SK-N-SH treated with all-trans-retinoic acid at 6 μM for 48 hours (cell line): ENCODE measurements around the gene PTPRF.

ENCODE experiments used
- ATAC-seq: fragments of 200-7000 bp; cut with Tn5 transposase; 3 replicates; pipeline ENCODE4 v1.9.1; 2020; ENCODE audit warnings: mild to moderate bottlenecking, moderate library complexity
- ARNTL ChIP-seq: fragments of 450-650 bp; formaldehyde crosslinking; IDR thresholded peaks from 2 replicates; pipeline ENCODE4 v1.5.0; 2020; ENCODE audit warnings: low read depth, mild to moderate bottlenecking, moderate library complexity, borderline replicate concordance
- BACH2 ChIP-seq: fragments of 250-450 bp; sonication (Bioruptor Pico); IDR thresholded peaks from 2 replicates; pipeline ENCODE4 v1.9.0; 2021; ENCODE audit warnings: mild to moderate bottlenecking, borderline replicate concordance
- CSDC2 ChIP-seq: fragments of 250-450 bp; sonication (Bioruptor Pico); IDR thresholded peaks from 2 replicates; pipeline ENCODE4 v1.5.0; 2020; ENCODE audit warnings: mild to moderate bottlenecking, moderate library complexity
- ESRRG ChIP-seq: fragments of 250-450 bp; sonication (Bioruptor Pico); IDR thresholded peaks from 2 replicates; pipeline ENCODE4 v1.6.1; 2021; ENCODE audit warnings: mild to moderate bottlenecking
- GLIS3 ChIP-seq: fragments of 250-450 bp; sonication (Bioruptor Pico); IDR thresholded peaks from 2 replicates; pipeline ENCODE4 v1.5.0; 2020; ENCODE audit warnings: mild to moderate bottlenecking, moderate library complexity
- ISL1 ChIP-seq: fragments of 250-450 bp; sonication (Bioruptor Pico); IDR thresholded peaks from 2 replicates; pipeline ENCODE4 v2.1.2; 2022; ENCODE audit warnings: mild to moderate bottlenecking, moderate library complexity
- OSR1 ChIP-seq: fragments of 250-450 bp; sonication (Bioruptor Pico); IDR thresholded peaks from 2 replicates; pipeline ENCODE4 v1.8.0; 2022; ENCODE audit warnings: moderate library complexity, mild to moderate bottlenecking, inconsistent platforms
- PPARA ChIP-seq: fragments of 250-450 bp; sonication (Bioruptor Pico); IDR thresholded peaks from 2 replicates; pipeline ENCODE4 v1.5.0; 2020; ENCODE audit warnings: mild to moderate bottlenecking, borderline replicate concordance
- RARB ChIP-seq: fragments of 250-450 bp; sonication (Bioruptor Pico); IDR thresholded peaks from 2 replicates; pipeline ENCODE4 v1.8.0; 2021; ENCODE audit warnings: mild to moderate bottlenecking, moderate library complexity
- TCF4 ChIP-seq: fragments of 250-450 bp; sonication (Bioruptor Pico); IDR thresholded peaks from 2 replicates; pipeline ENCODE4 v1.8.0; 2021; ENCODE audit warnings: mild to moderate bottlenecking, moderate library complexity, borderline replicate concordance
- TOX ChIP-seq: fragments of 250-450 bp; sonication (Bioruptor Pico); IDR thresholded peaks from 2 replicates; pipeline ENCODE4 v1.8.0; 2021; ENCODE audit warnings: mild to moderate bottlenecking, moderate library complexity, borderline replicate concordance
- ZC3H10 ChIP-seq: fragments of 250-450 bp; sonication (Bioruptor Pico); IDR thresholded peaks from 2 replicates; pipeline ENCODE4 v1.5.1; 2021; ENCODE audit warnings: mild to moderate bottlenecking, moderate library complexity
- ZFP3 ChIP-seq: fragments of 250-450 bp; sonication (Bioruptor Pico); IDR thresholded peaks from 2 replicates; pipeline ENCODE4 v1.5.0; 2020; ENCODE audit warnings: mild to moderate bottlenecking, moderate library complexity
- ZFP30 ChIP-seq: fragments of 450-650 bp; formaldehyde crosslinking; IDR thresholded peaks from 2 replicates; pipeline ENCODE4 v1.5.0; 2022; ENCODE audit warnings: mild to moderate bottlenecking, moderate library complexity
- ZNF565 ChIP-seq: fragments of 450-650 bp; formaldehyde crosslinking; conservative IDR thresholded peaks from 2 replicates; pipeline ENCODE4 v1.5.0; 2020; ENCODE audit warnings: low read depth, mild to moderate bottlenecking, moderate library complexity
- ZNF70 ChIP-seq: fragments of 450-650 bp; formaldehyde crosslinking; IDR thresholded peaks from 2 replicates; pipeline ENCODE4 v1.5.0; 2020; ENCODE audit warnings: mild to moderate bottlenecking, moderate library complexity
- ZNF8 ChIP-seq: fragments of 450-650 bp; formaldehyde crosslinking; IDR thresholded peaks from 2 replicates; pipeline ENCODE4 v1.5.0; 2020; ENCODE audit warnings: mild to moderate bottlenecking, moderate library complexity
- TF ChIP-seq, protein P1 (sequence below): fragments of 250-450 bp; sonication (Bioruptor Pico); IDR thresholded peaks from 2 replicates; pipeline ENCODE4 v1.8.0; 2020; ENCODE audit warnings: mild to moderate bottlenecking, moderate library complexity, borderline replicate concordance
- TF ChIP-seq, protein P2 (sequence below): fragments of 250-450 bp; sonication (Bioruptor Pico); IDR thresholded peaks from 2 replicates; pipeline ENCODE4 v1.5.1; 2020; ENCODE audit warnings: low read depth, mild to moderate bottlenecking, moderate library complexity
- TF ChIP-seq, protein P3 (sequence below): fragments of 250-450 bp; sonication (Bioruptor Pico); IDR thresholded peaks from 2 replicates; pipeline ENCODE4 v1.8.0; 2021; ENCODE audit warnings: low read depth, mild to moderate bottlenecking, moderate library complexity, borderline replicate concordance
- TF ChIP-seq, protein P4 (sequence below): fragments of 250-450 bp; sonication (Bioruptor Pico); IDR thresholded peaks from 2 replicates; pipeline ENCODE4 v1.5.1; 2021; ENCODE audit warnings: mild to moderate bottlenecking, moderate library complexity
- TF ChIP-seq, protein P5 (sequence below): fragments of 250-450 bp; sonication (Bioruptor Pico); IDR thresholded peaks from 2 replicates; pipeline ENCODE4 v1.5.0; 2020; ENCODE audit warnings: mild to moderate bottlenecking, moderate library complexity

The PTPRF gene

DNA sequence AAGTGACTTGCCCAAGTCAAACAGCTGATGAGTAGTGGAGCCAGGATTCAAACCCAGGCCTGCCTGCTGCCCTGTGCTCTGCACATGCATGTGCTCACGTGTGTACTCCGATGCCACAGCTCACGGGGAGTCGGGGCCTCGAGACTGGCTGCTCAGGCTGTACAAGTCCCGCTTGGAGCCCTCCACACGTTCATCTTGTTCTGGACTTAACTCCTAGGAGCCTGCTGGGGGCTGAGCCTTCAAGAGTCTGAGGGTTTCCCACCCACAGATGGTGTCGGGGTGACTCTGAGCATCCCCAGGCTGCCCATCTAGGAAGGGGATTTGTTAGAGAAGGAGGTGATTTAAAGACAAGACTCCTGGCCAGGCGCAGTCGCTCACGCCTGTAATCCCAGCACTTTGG is 83.5 kb downstream of the PTPRF start:
- TF ChIP-seq, protein P1, sequence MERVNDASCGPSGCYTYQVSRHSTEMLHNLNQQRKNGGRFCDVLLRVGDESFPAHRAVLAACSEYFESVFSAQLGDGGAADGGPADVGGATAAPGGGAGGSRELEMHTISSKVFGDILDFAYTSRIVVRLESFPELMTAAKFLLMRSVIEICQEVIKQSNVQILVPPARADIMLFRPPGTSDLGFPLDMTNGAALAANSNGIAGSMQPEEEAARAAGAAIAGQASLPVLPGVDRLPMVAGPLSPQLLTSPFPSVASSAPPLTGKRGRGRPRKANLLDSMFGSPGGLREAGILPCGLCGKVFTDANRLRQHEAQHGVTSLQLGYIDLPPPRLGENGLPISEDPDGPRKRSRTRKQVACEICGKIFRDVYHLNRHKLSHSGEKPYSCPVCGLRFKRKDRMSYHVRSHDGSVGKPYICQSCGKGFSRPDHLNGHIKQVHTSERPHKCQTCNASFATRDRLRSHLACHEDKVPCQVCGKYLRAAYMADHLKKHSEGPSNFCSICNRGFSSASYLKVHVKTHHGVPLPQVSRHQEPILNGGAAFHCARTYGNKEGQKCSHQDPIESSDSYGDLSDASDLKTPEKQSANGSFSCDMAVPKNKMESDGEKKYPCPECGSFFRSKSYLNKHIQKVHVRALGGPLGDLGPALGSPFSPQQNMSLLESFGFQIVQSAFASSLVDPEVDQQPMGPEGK (CRISPR knock-in tag), result no peak
- TF ChIP-seq CSDC2 (CRISPR knock-in tag) (no peak), OSR1 (CRISPR knock-in tag) (no peak), TOX (CRISPR knock-in tag) (no peak), ESRRG (no peak), GLIS3 (CRISPR knock-in tag) (no peak), PPARA (CRISPR knock-in tag) (no peak), ZC3H10 (no peak), BACH2 (CRISPR knock-in tag) (no peak), ZNF8 (CRISPR knock-in tag) (no peak), RARB (CRISPR knock-in tag) (no peak), ISL1 (CRISPR knock-in tag) (no peak), ARNTL (CRISPR knock-in tag) (no peak), ZFP30 (no peak)
- TF ChIP-seq, protein P2, sequence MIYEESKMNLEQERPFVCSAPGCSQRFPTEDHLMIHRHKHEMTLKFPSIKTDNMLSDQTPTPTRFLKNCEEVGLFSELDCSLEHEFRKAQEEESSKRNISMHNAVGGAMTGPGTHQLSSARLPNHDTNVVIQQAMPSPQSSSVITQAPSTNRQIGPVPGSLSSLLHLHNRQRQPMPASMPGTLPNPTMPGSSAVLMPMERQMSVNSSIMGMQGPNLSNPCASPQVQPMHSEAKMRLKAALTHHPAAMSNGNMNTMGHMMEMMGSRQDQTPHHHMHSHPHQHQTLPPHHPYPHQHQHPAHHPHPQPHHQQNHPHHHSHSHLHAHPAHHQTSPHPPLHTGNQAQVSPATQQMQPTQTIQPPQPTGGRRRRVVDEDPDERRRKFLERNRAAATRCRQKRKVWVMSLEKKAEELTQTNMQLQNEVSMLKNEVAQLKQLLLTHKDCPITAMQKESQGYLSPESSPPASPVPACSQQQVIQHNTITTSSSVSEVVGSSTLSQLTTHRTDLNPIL (CRISPR knock-in tag), result no peak
- TF ChIP-seq, protein P3, sequence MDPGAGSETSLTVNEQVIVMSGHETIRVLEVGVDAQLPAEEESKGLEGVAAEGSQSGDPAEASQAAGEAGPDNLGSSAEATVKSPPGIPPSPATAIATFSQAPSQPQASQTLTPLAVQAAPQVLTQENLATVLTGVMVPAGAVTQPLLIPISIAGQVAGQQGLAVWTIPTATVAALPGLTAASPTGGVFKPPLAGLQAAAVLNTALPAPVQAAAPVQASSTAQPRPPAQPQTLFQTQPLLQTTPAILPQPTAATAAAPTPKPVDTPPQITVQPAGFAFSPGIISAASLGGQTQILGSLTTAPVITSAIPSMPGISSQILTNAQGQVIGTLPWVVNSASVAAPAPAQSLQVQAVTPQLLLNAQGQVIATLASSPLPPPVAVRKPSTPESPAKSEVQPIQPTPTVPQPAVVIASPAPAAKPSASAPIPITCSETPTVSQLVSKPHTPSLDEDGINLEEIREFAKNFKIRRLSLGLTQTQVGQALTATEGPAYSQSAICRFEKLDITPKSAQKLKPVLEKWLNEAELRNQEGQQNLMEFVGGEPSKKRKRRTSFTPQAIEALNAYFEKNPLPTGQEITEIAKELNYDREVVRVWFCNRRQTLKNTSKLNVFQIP, result no peak
- TF ChIP-seq, protein P4, sequence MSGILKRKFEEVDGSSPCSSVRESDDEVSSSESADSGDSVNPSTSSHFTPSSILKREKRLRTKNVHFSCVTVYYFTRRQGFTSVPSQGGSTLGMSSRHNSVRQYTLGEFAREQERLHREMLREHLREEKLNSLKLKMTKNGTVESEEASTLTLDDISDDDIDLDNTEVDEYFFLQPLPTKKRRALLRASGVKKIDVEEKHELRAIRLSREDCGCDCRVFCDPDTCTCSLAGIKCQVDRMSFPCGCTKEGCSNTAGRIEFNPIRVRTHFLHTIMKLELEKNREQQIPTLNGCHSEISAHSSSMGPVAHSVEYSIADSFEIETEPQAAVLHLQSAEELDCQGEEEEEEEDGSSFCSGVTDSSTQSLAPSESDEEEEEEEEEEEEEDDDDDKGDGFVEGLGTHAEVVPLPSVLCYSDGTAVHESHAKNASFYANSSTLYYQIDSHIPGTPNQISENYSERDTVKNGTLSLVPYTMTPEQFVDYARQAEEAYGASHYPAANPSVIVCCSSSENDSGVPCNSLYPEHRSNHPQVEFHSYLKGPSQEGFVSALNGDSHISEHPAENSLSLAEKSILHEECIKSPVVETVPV (CRISPR knock-in tag), result no peak
- TF ChIP-seq, protein P5, sequence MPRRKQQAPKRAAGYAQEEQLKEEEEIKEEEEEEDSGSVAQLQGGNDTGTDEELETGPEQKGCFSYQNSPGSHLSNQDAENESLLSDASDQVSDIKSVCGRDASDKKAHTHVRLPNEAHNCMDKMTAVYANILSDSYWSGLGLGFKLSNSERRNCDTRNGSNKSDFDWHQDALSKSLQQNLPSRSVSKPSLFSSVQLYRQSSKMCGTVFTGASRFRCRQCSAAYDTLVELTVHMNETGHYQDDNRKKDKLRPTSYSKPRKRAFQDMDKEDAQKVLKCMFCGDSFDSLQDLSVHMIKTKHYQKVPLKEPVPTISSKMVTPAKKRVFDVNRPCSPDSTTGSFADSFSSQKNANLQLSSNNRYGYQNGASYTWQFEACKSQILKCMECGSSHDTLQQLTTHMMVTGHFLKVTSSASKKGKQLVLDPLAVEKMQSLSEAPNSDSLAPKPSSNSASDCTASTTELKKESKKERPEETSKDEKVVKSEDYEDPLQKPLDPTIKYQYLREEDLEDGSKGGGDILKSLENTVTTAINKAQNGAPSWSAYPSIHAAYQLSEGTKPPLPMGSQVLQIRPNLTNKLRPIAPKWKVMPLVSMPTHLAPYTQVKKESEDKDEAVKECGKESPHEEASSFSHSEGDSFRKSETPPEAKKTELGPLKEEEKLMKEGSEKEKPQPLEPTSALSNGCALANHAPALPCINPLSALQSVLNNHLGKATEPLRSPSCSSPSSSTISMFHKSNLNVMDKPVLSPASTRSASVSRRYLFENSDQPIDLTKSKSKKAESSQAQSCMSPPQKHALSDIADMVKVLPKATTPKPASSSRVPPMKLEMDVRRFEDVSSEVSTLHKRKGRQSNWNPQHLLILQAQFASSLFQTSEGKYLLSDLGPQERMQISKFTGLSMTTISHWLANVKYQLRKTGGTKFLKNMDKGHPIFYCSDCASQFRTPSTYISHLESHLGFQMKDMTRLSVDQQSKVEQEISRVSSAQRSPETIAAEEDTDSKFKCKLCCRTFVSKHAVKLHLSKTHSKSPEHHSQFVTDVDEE (CRISPR knock-in tag), result no peak
- ATAC-seq, result no peak

DNA sequence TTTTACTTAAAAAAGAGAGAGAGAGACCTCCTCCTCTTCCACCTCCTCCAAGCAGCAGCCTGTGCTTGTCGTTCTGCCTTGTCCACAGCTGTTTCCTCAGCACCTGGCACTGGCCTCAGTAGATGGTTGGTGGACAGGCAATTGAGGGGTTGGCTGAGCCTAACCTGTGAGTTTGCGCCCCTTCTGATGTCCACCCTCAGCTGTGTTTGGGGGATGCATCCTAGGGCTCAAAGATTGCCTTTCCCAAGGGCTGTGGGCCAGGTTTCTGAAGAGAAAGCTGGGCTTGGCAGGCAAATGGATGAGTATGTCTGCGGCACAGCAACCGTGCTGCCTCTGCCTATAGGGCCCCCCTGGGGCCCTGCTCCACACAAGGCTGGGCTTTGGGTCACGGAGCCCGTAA is 84.2 kb downstream of the PTPRF start:
- no peak for ATAC-seq
- TF ChIP-seq ZFP30, result no peak
- no peak for TF ChIP-seq ZFP3 (CRISPR knock-in tag)
- TF ChIP-seq, protein P3, result no peak
- no peak for TF ChIP-seq BACH2 (CRISPR knock-in tag)
- no peak for TF ChIP-seq ZNF8 (CRISPR knock-in tag)
- no peak for TF ChIP-seq ARNTL (CRISPR knock-in tag)
- TF ChIP-seq, protein P1 (CRISPR knock-in tag), result no peak
- TF ChIP-seq, protein P4 (CRISPR knock-in tag), result no peak
- no peak for TF ChIP-seq TOX (CRISPR knock-in tag)
- TF ChIP-seq PPARA (CRISPR knock-in tag), result no peak
- no peak for TF ChIP-seq ESRRG
- TF ChIP-seq ISL1 (CRISPR knock-in tag), result no peak
- no peak for TF ChIP-seq ZNF70 (CRISPR knock-in tag)
- TF ChIP-seq ZNF565, result no peak
- no peak for TF ChIP-seq TCF4 (CRISPR knock-in tag)
- no peak for TF ChIP-seq CSDC2 (CRISPR knock-in tag)
